ENCODE results near the gene ACAD11.

DNA sequence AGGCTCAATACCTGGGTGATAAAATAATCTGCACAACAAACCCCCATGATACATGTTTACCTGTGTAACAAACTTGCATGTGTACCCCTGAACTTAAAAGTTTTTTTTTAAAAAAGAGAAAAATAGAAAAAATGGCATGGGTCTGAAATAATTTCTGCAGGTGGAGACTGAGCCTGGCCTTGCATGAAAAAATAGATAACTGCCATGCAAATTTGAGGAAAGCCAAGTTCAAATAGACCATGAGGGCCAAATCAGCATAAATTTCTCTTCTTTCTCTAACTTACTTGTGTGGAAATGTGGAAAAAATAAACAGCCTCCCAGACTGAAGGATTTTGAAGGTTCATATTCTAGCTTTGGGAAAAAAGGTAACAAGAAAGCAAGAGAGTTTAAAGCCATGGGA is 63.3 kb downstream of the ACAD11 start:
- TF ChIP-seq, protein P1, sequence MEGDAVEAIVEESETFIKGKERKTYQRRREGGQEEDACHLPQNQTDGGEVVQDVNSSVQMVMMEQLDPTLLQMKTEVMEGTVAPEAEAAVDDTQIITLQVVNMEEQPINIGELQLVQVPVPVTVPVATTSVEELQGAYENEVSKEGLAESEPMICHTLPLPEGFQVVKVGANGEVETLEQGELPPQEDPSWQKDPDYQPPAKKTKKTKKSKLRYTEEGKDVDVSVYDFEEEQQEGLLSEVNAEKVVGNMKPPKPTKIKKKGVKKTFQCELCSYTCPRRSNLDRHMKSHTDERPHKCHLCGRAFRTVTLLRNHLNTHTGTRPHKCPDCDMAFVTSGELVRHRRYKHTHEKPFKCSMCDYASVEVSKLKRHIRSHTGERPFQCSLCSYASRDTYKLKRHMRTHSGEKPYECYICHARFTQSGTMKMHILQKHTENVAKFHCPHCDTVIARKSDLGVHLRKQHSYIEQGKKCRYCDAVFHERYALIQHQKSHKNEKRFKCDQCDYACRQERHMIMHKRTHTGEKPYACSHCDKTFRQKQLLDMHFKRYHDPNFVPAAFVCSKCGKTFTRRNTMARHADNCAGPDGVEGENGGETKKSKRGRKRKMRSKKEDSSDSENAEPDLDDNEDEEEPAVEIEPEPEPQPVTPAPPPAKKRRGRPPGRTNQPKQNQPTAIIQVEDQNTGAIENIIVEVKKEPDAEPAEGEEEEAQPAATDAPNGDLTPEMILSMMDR (conservative IDR thresholded peaks at IDR 0.05 in 1 of 2, IDR thresholded peaks at IDR 0.05 in 1 of 2; ENCODE audit: extremely low read depth in 1 of 2, insufficient read depth in 1 of 2, low read depth in 1 of 2, low read length in 2 of 2) = no peak
- TF ChIP-seq EZH2 (IDR thresholded peaks at IDR 0.05; ENCODE audit: borderline replicate concordance, low read length) = no peak

Data from mammary epithelial cell (primary cell).